Measurements from ENCODE around the gene ERVV-1. TPM values are rescaled to one million over a fixed set of nuclear protein-coding genes. Genes with fewer than 3 reads are reported as not detected.

The ERVV-1 gene
- total RNA-seq, 2 experiments from 2014 or later, result not detected

DNA sequence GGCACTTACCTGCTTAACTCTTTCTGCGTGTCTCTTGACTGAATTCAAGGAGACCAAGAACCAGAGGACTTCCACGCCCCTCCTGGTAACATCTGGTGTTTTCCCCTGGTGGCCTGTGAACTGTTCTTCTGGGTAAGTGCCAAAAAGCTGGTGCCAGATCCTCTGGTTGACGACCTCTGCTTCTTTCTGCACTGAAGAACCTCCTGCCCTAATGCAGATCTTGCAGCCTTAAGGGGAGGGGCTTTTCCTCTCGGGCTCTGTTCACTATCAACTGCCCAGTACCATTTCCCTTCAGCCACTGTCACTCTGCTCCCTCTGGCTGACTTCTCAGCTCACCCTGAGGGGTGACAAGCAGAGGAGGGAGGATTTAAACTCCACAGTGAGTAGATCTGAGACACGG, 6.1 kb upstream of the ERVV-1 start:
- Histone ChIP-seq H3K4me1 (ENCODE audit: insufficient read depth, low read length, poor library complexity, severe bottlenecking) (no peaks in the 10 kb centered on the region), H2AFZ (ENCODE audit: low read length) (no peak overlapping the region), H3K27ac (ENCODE audit: low read depth, low read length, poor library complexity, severe bottlenecking) (no peak overlapping the region), H4K20me1 (ENCODE audit: insufficient read depth, low read length) (no peaks in the 10 kb centered on the region), H3K4me2 (ENCODE audit: low read length) (no peak overlapping the region), H3K36me3 (ENCODE audit: insufficient read depth, low read length) (no peaks in the 10 kb centered on the region), H3K79me2 (ENCODE audit: insufficient read depth, low read depth, low read length) (no peaks in the 10 kb centered on the region), H3K4me3 (ENCODE audit: low read depth, low read length, poor library complexity, severe bottlenecking) (no peak overlapping the region), H3K9me3 (ENCODE audit: low read length) (no peaks in the 10 kb centered on the region), H3K9me2 (ENCODE audit: insufficient read depth, low read length) (no peaks in the 10 kb centered on the region)
- ChIA-PET POLR2A (interaction anchor here (0.6 kb wide), 1 partner anchor 1035 kb away, joined by 6 read pairs; no protein-coding TSS in a partner anchor), CTCF (ENCODE audit: unreplicated experiment) (no interaction called here)
- intact Hi-C loops (cut with micrococcal nuclease; ENCODE audit: unreplicated experiment), result no loop called here
- no TSS peak for BruUV-seq (replicated peaks)
- no peak for DNase-seq (ENCODE audit: low spot score)
- TF ChIP-seq, protein P1, sequence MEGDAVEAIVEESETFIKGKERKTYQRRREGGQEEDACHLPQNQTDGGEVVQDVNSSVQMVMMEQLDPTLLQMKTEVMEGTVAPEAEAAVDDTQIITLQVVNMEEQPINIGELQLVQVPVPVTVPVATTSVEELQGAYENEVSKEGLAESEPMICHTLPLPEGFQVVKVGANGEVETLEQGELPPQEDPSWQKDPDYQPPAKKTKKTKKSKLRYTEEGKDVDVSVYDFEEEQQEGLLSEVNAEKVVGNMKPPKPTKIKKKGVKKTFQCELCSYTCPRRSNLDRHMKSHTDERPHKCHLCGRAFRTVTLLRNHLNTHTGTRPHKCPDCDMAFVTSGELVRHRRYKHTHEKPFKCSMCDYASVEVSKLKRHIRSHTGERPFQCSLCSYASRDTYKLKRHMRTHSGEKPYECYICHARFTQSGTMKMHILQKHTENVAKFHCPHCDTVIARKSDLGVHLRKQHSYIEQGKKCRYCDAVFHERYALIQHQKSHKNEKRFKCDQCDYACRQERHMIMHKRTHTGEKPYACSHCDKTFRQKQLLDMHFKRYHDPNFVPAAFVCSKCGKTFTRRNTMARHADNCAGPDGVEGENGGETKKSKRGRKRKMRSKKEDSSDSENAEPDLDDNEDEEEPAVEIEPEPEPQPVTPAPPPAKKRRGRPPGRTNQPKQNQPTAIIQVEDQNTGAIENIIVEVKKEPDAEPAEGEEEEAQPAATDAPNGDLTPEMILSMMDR (conservative IDR thresholded peaks at IDR 0.05; ENCODE audit: low read length), result no peak
- TF ChIP-seq EZH2phosphoT487 (IDR thresholded peaks at IDR 0.05; ENCODE audit: borderline replicate concordance, low read depth, low read length), result no peak

GRCh38 chr19:53008061-53008778, 5.5 kb upstream of the ERVV-1 start:
- H2AFZ ChIP-seq (ENCODE audit: low read length), result no peak overlapping the region
- no peaks in the 10 kb centered on the region for H3K9me2 ChIP-seq (ENCODE audit: insufficient read depth, low read length)
- CTCF ChIA-PET (ENCODE audit: unreplicated experiment), result no interaction called here
- H4K20me1 ChIP-seq (ENCODE audit: insufficient read depth, low read length), result no peaks in the 10 kb centered on the region
- H3K4me2 ChIP-seq (ENCODE audit: low read length), result no peak overlapping the region
- no peak for DNase-seq (ENCODE audit: low spot score)
- no peak overlapping the region for H3K27ac ChIP-seq (ENCODE audit: low read depth, low read length, poor library complexity, severe bottlenecking)
- TF ChIP-seq EZH2phosphoT487 (IDR thresholded peaks at IDR 0.05; ENCODE audit: borderline replicate concordance, low read depth, low read length), result no peak
- TF ChIP-seq, protein P1 (conservative IDR thresholded peaks at IDR 0.05; ENCODE audit: low read length), result no peak
- BruUV-seq (replicated peaks), result no TSS peak
- intact Hi-C loops (cut with micrococcal nuclease; ENCODE audit: unreplicated experiment), result no loop called here
- no peak overlapping the region for H3K4me3 ChIP-seq (ENCODE audit: low read depth, low read length, poor library complexity, severe bottlenecking)
- no peaks in the 10 kb centered on the region for H3K4me1 ChIP-seq (ENCODE audit: insufficient read depth, low read length, poor library complexity, severe bottlenecking)
- no peaks in the 10 kb centered on the region for H3K9me3 ChIP-seq (ENCODE audit: low read length)
- H3K36me3 ChIP-seq (ENCODE audit: insufficient read depth, low read length), result no peaks in the 10 kb centered on the region
- H3K79me2 ChIP-seq (ENCODE audit: insufficient read depth, low read depth, low read length), result no peaks in the 10 kb centered on the region
- POLR2A ChIA-PET, result interaction anchor here (0.6 kb wide), 1 partner anchor 1036 kb away, joined by 6 read pairs; no protein-coding TSS in a partner anchor

DNA sequence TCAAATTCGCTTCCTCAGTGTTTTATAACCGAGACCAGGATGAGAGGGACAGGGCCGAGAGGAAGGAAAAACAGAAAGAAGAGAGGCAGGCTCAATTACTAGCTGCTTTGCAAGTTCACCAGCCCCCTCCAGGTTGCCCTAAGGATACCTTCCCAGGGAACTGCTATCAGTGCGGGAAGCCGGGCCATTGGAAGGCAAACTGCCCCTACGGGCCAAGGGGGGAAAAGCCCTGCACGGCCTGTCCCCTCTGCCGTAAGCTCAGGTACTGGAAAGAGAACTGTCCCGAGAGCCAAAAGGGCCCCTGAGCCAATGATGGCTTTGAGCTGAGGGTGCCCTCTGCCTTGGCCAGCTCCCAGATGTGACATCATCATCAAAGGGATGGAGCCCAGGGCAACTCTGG, 3.2 kb upstream of the ERVV-1 start:
- no peak overlapping the region for H2AFZ ChIP-seq (ENCODE audit: low read length)
- H3K27ac ChIP-seq (ENCODE audit: low read depth, low read length, poor library complexity, severe bottlenecking), result no peak overlapping the region
- H3K79me2 ChIP-seq (ENCODE audit: insufficient read depth, low read depth, low read length), result no peaks in the 10 kb centered on the region
- no peaks in the 10 kb centered on the region for H4K20me1 ChIP-seq (ENCODE audit: insufficient read depth, low read length)
- no peaks in the 10 kb centered on the region for H3K4me1 ChIP-seq (ENCODE audit: insufficient read depth, low read length, poor library complexity, severe bottlenecking)
- DNase-seq (ENCODE audit: low spot score), result no peak
- no peaks in the 10 kb centered on the region for H3K9me2 ChIP-seq (ENCODE audit: insufficient read depth, low read length)
- no peak overlapping the region for H3K4me3 ChIP-seq (ENCODE audit: low read depth, low read length, poor library complexity, severe bottlenecking)
- H3K9me3 ChIP-seq (ENCODE audit: low read length), result no peaks in the 10 kb centered on the region
- H3K4me2 ChIP-seq (ENCODE audit: low read length), result no peak overlapping the region
- ChIA-PET POLR2A (no interaction called here), CTCF (ENCODE audit: unreplicated experiment) (no interaction called here)
- intact Hi-C loops (cut with micrococcal nuclease; ENCODE audit: unreplicated experiment), result no loop called here
- H3K36me3 ChIP-seq (ENCODE audit: insufficient read depth, low read length), result no peaks in the 10 kb centered on the region
- no TSS peak for BruUV-seq (replicated peaks)
- TF ChIP-seq EZH2phosphoT487 (IDR thresholded peaks at IDR 0.05; ENCODE audit: borderline replicate concordance, low read depth, low read length), result no peak
- TF ChIP-seq, protein P1 (conservative IDR thresholded peaks at IDR 0.05; ENCODE audit: low read length), result no peak
